ENCODE measurements around the gene ARTN.

Gene ARTN

GRCh38 chr1:43938892-43939587, 5.4 kb downstream of the ARTN start:
- no peak overlapping the region for H3K4me3 ChIP-seq (ENCODE audit: low read depth, low read length)
- TF ChIP-seq CTCF (IDR thresholded peaks at IDR 0.05; ENCODE audit: low read depth, low read length), result no peak

GRCh38 chr1:43942411-43942810, 8.8 kb downstream of the ARTN start:
- H3K4me3 ChIP-seq (ENCODE audit: low read depth, low read length), result no peak overlapping the region
- TF ChIP-seq CTCF (IDR thresholded peaks at IDR 0.05; ENCODE audit: low read depth, low read length), result no peak

- no peak for TF ChIP-seq CTCF (IDR thresholded peaks at IDR 0.05; ENCODE audit: low read depth, low read length)
- H3K4me3 ChIP-seq (ENCODE audit: low read depth, low read length), result no peak overlapping the region
Measured at GRCh38 chr1:43944860-43945259, 11.3 kb downstream of the ARTN start.

GRCh38 chr1:43945674-43946235, 12.2 kb downstream of the ARTN start:
- peak overlapping the region; percentile 88 for H3K4me3 ChIP-seq (ENCODE audit: low read depth, low read length)
- no peak for TF ChIP-seq CTCF (IDR thresholded peaks at IDR 0.05; ENCODE audit: low read depth, low read length)

GRCh38 chr1:43946236-43947060, 12.8 kb downstream of the ARTN start, which contains the start of gene IPO13:
TSS of gene IPO13 (plus strand) at chr1:43946950. CDS start at chr1:43947601, 651 bp downstream.
- peak within 1 kb of the TSS; percentile 88 for H3K4me3 ChIP-seq (ENCODE audit: low read depth, low read length)
- TF ChIP-seq CTCF (IDR thresholded peaks at IDR 0.05; ENCODE audit: low read depth, low read length), result peak; percentile 45

- TF ChIP-seq CTCF (IDR thresholded peaks at IDR 0.05; ENCODE audit: low read depth, low read length), result no peak
- H3K4me3 ChIP-seq (ENCODE audit: low read depth, low read length), result peak overlapping the region; percentile 88
Measured at GRCh38 chr1:43947061-43947873, 13.7 kb downstream of the ARTN start.

Data from WI38 (cell line).